Cortex of kidney (tissue), 1 donor: Measurements from ENCODE around the gene POGZ.

ENCODE experiments used
- DNase-seq: peaks from one replicate; lab custom pipeline; 2025; lab: John Stamatoyannopoulos, UW

The POGZ gene

GRCh38 chr1:151372058-151372934, 87.0 kb downstream of the POGZ start, which contains the start of gene SELENBP1:
TSS of gene SELENBP1 (minus strand) at chr1:151372705. CDS start at chr1:151372641, 64 bp downstream.
- no peak for DNase-seq

- DNase-seq: no peak
Measured at GRCh38 chr1:151371370-151372057, 87.8 kb downstream of the POGZ start.

- no peak for DNase-seq
Measured at GRCh38 chr1:151370211-151370911, 88.9 kb downstream of the POGZ start.

GRCh38 chr1:151369621-151370048, 89.7 kb downstream of the POGZ start:
- no peak for DNase-seq

GRCh38 chr1:151369302-151369610, 90.0 kb downstream of the POGZ start:
- DNase-seq: no peak

- DNase-seq: no peak
Measured at GRCh38 chr1:151368393-151369301, 90.6 kb downstream of the POGZ start.

GRCh38 chr1:151367658-151368392, 91.5 kb downstream of the POGZ start:
- DNase-seq: no peak

GRCh38 chr1:151364996-151365395, 94.3 kb downstream of the POGZ start:
- DNase-seq: no peak

GRCh38 chr1:151362308-151363155, 96.8 kb downstream of the POGZ start:
- DNase-seq: no peak

- no peak for DNase-seq
Measured at GRCh38 chr1:151361883-151362282, 97.4 kb downstream of the POGZ start.

GRCh38 chr1:151356696-151357095, 102.6 kb downstream of the POGZ start:
- no peak for DNase-seq
